Measurements from ENCODE around the gene ATP5F1B.

Gene ATP5F1B

GRCh38 chr12:56670836-56671235 is 25.1 kb upstream of the ATP5F1B start:
- no peak overlapping the region for H3K4me3 ChIP-seq (IDR thresholded peaks at IDR 0.05; ENCODE audit: insufficient read depth, low read depth, low read length)
- H2AFZ ChIP-seq (ENCODE audit: low read depth): no peak overlapping the region
- no peaks in the 10 kb centered on the region for H3K27me3 ChIP-seq (ENCODE audit: insufficient read depth, low read depth)
- peaks cover 67% of the 10 kb centered on the region; the same call in 1 of the 2 replicates for H3K36me3 ChIP-seq (ENCODE audit: insufficient read depth)
- H4K20me1 ChIP-seq (ENCODE audit: insufficient read depth): peaks cover 78% of the 10 kb centered on the region
- H3K4me1 ChIP-seq (ENCODE audit: low read depth, poor library complexity, severe bottlenecking): peaks cover 63% of the 10 kb centered on the region
- H3K4me2 ChIP-seq: no peak overlapping the region
- TF ChIP-seq, protein P1, sequence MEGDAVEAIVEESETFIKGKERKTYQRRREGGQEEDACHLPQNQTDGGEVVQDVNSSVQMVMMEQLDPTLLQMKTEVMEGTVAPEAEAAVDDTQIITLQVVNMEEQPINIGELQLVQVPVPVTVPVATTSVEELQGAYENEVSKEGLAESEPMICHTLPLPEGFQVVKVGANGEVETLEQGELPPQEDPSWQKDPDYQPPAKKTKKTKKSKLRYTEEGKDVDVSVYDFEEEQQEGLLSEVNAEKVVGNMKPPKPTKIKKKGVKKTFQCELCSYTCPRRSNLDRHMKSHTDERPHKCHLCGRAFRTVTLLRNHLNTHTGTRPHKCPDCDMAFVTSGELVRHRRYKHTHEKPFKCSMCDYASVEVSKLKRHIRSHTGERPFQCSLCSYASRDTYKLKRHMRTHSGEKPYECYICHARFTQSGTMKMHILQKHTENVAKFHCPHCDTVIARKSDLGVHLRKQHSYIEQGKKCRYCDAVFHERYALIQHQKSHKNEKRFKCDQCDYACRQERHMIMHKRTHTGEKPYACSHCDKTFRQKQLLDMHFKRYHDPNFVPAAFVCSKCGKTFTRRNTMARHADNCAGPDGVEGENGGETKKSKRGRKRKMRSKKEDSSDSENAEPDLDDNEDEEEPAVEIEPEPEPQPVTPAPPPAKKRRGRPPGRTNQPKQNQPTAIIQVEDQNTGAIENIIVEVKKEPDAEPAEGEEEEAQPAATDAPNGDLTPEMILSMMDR (conservative IDR thresholded peaks at IDR 0.05; ENCODE audit: low read depth, low read length): no peak
- H3K27ac ChIP-seq: no peak overlapping the region
- no peak overlapping the region for H3K9ac ChIP-seq
- peaks cover 98% of the 10 kb centered on the region for H3K79me2 ChIP-seq (ENCODE audit: insufficient read depth, low read depth)

GRCh38 chr12:56668197-56668457 is 22.3 kb upstream of the ATP5F1B start:
- Histone ChIP-seq H3K36me3 (ENCODE audit: insufficient read depth) (peaks cover 77% of the 10 kb centered on the region; the same call in 1 of the 2 replicates), H2AFZ (ENCODE audit: low read depth) (no peak overlapping the region), H3K79me2 (ENCODE audit: insufficient read depth, low read depth) (peaks cover 74% of the 10 kb centered on the region), H4K20me1 (ENCODE audit: insufficient read depth) (peaks cover 65% of the 10 kb centered on the region), H3K27me3 (ENCODE audit: insufficient read depth, low read depth) (no peaks in the 10 kb centered on the region), H3K27ac (no peak overlapping the region), H3K9ac (no peak overlapping the region), H3K4me3 (IDR thresholded peaks at IDR 0.05; ENCODE audit: insufficient read depth, low read depth, low read length) (no peak overlapping the region), H3K4me2 (no peak overlapping the region), H3K4me1 (ENCODE audit: low read depth, poor library complexity, severe bottlenecking) (peaks cover 44% of the 10 kb centered on the region)
- TF ChIP-seq, protein P1 (conservative IDR thresholded peaks at IDR 0.05; ENCODE audit: low read depth, low read length): no peak

DNA sequence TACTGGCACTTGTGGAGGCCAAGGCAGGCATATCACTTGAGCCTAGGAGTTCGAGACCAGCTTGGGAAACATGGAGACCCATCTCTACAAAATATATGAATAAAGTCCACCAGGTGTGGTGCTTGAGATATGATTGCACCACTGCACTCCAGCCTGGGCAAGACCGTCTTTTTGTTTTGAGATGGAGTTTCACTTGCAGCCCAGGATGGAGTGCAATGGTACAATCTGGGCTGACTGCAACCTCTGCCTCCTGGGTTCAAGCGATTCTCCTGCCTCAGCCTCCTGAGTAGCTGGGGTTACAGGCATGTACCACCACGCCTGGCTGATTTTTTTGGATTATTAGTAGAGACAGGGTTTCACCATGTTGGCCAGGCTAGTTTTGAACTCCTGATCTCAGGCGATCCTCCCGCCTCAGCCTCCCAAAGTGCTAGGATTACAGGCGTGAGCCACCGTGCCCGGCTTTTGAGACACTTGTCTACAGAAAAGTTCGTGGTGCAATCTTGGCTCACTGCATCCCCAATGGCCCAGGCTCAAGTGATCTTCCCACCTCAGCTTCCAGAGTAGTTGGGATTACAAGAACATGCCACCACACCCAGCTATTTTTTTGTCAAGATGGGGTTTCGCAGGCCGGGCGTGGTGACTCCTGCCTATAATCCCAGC is 16.3 kb upstream of the ATP5F1B start:
- no peak overlapping the region for H3K4me2 ChIP-seq
- H2AFZ ChIP-seq (ENCODE audit: low read depth): no peak overlapping the region
- H3K36me3 ChIP-seq (ENCODE audit: insufficient read depth): peaks cover 28% of the 10 kb centered on the region; the same call in 1 of the 2 replicates
- no peak overlapping the region for H3K4me3 ChIP-seq (IDR thresholded peaks at IDR 0.05; ENCODE audit: insufficient read depth, low read depth, low read length)
- no peak overlapping the region; the same call in 1 of the 2 replicates for H3K27ac ChIP-seq
- no peak overlapping the region for H3K9ac ChIP-seq
- H3K4me1 ChIP-seq (ENCODE audit: low read depth, poor library complexity, severe bottlenecking): peaks cover 30% of the 10 kb centered on the region
- H3K27me3 ChIP-seq (ENCODE audit: insufficient read depth, low read depth): no peaks in the 10 kb centered on the region
- peaks cover 19% of the 10 kb centered on the region; the same call in 1 of the 2 replicates for H3K79me2 ChIP-seq (ENCODE audit: insufficient read depth, low read depth)
- H4K20me1 ChIP-seq (ENCODE audit: insufficient read depth): peaks cover 20% of the 10 kb centered on the region
- TF ChIP-seq, protein P1 (conservative IDR thresholded peaks at IDR 0.05; ENCODE audit: low read depth, low read length): no peak

DNA sequence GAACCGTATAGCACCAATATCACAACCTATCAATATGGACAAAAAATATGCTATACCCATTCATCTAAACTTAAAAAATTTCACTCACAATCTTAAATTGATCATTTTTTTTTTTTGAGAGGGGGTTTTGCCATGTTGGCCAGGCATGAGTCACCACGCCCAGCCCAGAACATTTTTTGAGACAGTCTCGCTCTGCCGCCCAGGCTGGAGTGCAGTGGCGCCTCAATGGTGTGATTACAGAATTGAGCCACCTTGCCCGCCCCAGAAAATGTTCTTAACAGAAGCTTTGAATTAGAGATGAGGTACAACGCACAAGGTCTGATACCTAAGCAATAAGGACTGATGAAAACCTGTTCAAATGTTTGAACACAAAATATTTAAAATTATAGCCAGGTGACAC is 15.8 kb upstream of the ATP5F1B start:
- no peaks in the 10 kb centered on the region for H3K27me3 ChIP-seq (ENCODE audit: insufficient read depth, low read depth)
- H2AFZ ChIP-seq (ENCODE audit: low read depth): no peak overlapping the region
- peaks cover 17% of the 10 kb centered on the region for H4K20me1 ChIP-seq (ENCODE audit: insufficient read depth)
- H3K79me2 ChIP-seq (ENCODE audit: insufficient read depth, low read depth): peaks cover 13% of the 10 kb centered on the region; the same call in 1 of the 2 replicates
- no peak overlapping the region for H3K9ac ChIP-seq
- TF ChIP-seq, protein P1 (conservative IDR thresholded peaks at IDR 0.05; ENCODE audit: low read depth, low read length): no peak
- H3K27ac ChIP-seq: peak overlapping the region; percentile 0; the same call in 1 of the 2 replicates
- peaks cover 23% of the 10 kb centered on the region; the same call in 1 of the 2 replicates for H3K36me3 ChIP-seq (ENCODE audit: insufficient read depth)
- peaks cover 31% of the 10 kb centered on the region for H3K4me1 ChIP-seq (ENCODE audit: low read depth, poor library complexity, severe bottlenecking)
- no peak overlapping the region for H3K4me2 ChIP-seq
- no peak overlapping the region for H3K4me3 ChIP-seq (IDR thresholded peaks at IDR 0.05; ENCODE audit: insufficient read depth, low read depth, low read length)
